ENCODE data around the gene DISP2. TPM values are rescaled to one million over a fixed set of nuclear protein-coding genes. Genes with fewer than 3 reads are reported as not detected.

DISP2 gene
- total and polyA plus RNA-seq, 2 of the 8 experiments (the other 6 are each of a cell fraction or from before 2014, with no cell fraction given), result 0.45 to 1.2 TPM

- no peak overlapping the region for H2BK120ac ChIP-seq (replicated peaks; ENCODE audit: low read depth, low read length)
- H3K4me3 ChIP-seq (ENCODE audit: extremely low read depth in 1 of 4, insufficient read depth in 2 of 4, low read depth in 3 of 4, low read length in 4 of 4), result no peak overlapping the region
- peaks cover 0 to 2% of the 10 kb centered on the region in 2 experiments for H4K20me1 ChIP-seq (replicated peaks in 1 of 2; ENCODE audit: control insufficient read depth in 1 of 2, insufficient read depth in 2 of 2, low read length in 2 of 2)
- H2AFZ ChIP-seq (ENCODE audit: low read length), result no peak overlapping the region
- H3K23ac ChIP-seq (ENCODE audit: insufficient read length), result no peak overlapping the region
- H2AK5ac ChIP-seq (ENCODE audit: low read depth, low read length), result no peak overlapping the region
- peaks cover 9% of the 10 kb centered on the region for H3K23me2 ChIP-seq (ENCODE audit: low read depth, low read length)
- no peak overlapping the region for H4K5ac ChIP-seq (ENCODE audit: insufficient read length, low read depth, low read length)
- H3K4me1 ChIP-seq (replicated peaks in 1 of 4; ENCODE audit: control insufficient read depth in 3 of 4, insufficient read depth in 4 of 4, low read length in 3 of 4), result peaks cover 0 to 10% (median 6%) of the 10 kb centered on the region in 4 experiments; a peak in 6 of 7 replicates
- FAIRE-seq (no peak), DNase-seq (ENCODE audit: low read depth in 1 of 2, low spot score in 2 of 2) (no peak)
- H3K79me2 ChIP-seq (ENCODE audit: control insufficient read depth in 1 of 2, insufficient read depth in 2 of 2, low read length in 2 of 2), result no peaks in the 10 kb centered on the region
- no peak overlapping the region for H3K4me2 ChIP-seq (ENCODE audit: insufficient read depth in 1 of 2, low read depth in 2 of 2, low read length in 2 of 2)
- H2BK15ac ChIP-seq (ENCODE audit: low read length), result no peak overlapping the region
- H3K36me3 ChIP-seq (ENCODE audit: control insufficient read depth in 2 of 4, insufficient read depth in 4 of 4, low read length in 3 of 4), result no peaks in the 10 kb centered on the region
- no peak overlapping the region for H3K18ac ChIP-seq (ENCODE audit: extremely low read depth, low read length)
- H3K79me1 ChIP-seq (ENCODE audit: low read depth, low read length), result no peaks in the 10 kb centered on the region
- ChIA-PET POLR2A (ENCODE audit: partially characterized antibody) (interaction anchor here (1.3 to 1.6 kb wide), 2 partner anchors 21 to 49 kb away, joined by 3 read pairs; partner anchors contain the start of gene KNSTRN), CTCF (ENCODE audit: partially characterized antibody) (interaction anchor here (13.4 kb wide), 1 partner anchor 14 kb away, joined by 452 read pairs; the partner anchor contains the start of genes CCDC9B, DISP2 and PHGR1)
- no peak overlapping the region for H3K4ac ChIP-seq (replicated peaks; ENCODE audit: insufficient read length, low read depth, low read length)
- H3K27me3 ChIP-seq (replicated peaks in 1 of 4; ENCODE audit: control insufficient read depth in 3 of 4, extremely low read depth in 1 of 4, insufficient read depth in 3 of 4, low read length in 3 of 4), result peaks cover 0 to 19% (median 7%) of the 10 kb centered on the region in 4 experiments; a peak in 4 of 7 replicates
- no peak overlapping the region for H4K8ac ChIP-seq (ENCODE audit: extremely low read depth, insufficient read depth, low read length)
- no peak overlapping the region for H3K14ac ChIP-seq (ENCODE audit: insufficient read length)
- H4K91ac ChIP-seq (replicated peaks; ENCODE audit: insufficient read length, low read length), result no peak overlapping the region
- H3K56ac ChIP-seq (replicated peaks; ENCODE audit: insufficient read length, low read depth, low read length), result no peak overlapping the region
- H2BK20ac ChIP-seq (ENCODE audit: low read length), result no peak overlapping the region
- H3K27ac ChIP-seq (ENCODE audit: low read depth, low read length), result no peak overlapping the region
- no peaks in the 10 kb centered on the region for H3K9me3 ChIP-seq (ENCODE audit: insufficient read depth in 2 of 2, low read depth in 1 of 2, low read length in 1 of 2)
- 85% methylated on average over 2 of the region's 2 CpGs; no CpG with 5 or more reads in 1 of the 2 experiments for WGBS, 2 experiments (ENCODE audit: extremely low coverage in 1 of 2, insufficient coverage in 1 of 2, insufficient read length in 1 of 2, insufficient replicate concordance in 2 of 2, low coverage in 1 of 2, low lambda C conversion rate in 2 of 2, missing lambda C conversion rate in 1 of 2)
- H2BK5ac ChIP-seq (ENCODE audit: low read depth, low read length), result no peak overlapping the region
- H2BK12ac ChIP-seq (ENCODE audit: low read depth, low read length), result no peak overlapping the region
- TF ChIP-seq EZH2 (IDR thresholded peaks at IDR 0.05; ENCODE audit: low read depth, low read length, severe bottlenecking) (no peak), POLR2AphosphoS5 (IDR thresholded peaks at IDR 0.05; ENCODE audit: low read depth, low read length) (no peak), SP1 (IDR thresholded peaks at IDR 0.05; ENCODE audit: low read depth, low read length) (no peak), CREB1 (IDR thresholded peaks at IDR 0.05) (no peak), SIX5 (IDR thresholded peaks at IDR 0.05; ENCODE audit: low read depth, low read length) (no peak), CHD2 (IDR thresholded peaks at IDR 0.05; ENCODE audit: low read length) (no peak), CBX8 (IDR thresholded peaks at IDR 0.05; ENCODE audit: borderline replicate concordance, low read depth, low read length) (no peak), TBP (IDR thresholded peaks at IDR 0.05; ENCODE audit: low read depth, low read length) (no peak)
- H3K9ac ChIP-seq (replicated peaks in 1 of 4; ENCODE audit: extremely low read depth in 1 of 4, low read depth in 3 of 4, low read length in 3 of 4), result no peak overlapping the region
Measured at GRCh38 chr15:40361640-40362039, 3.6 kb downstream of the DISP2 start.

All from H1 (cell line).